ENCODE results near the gene IFNGR1. TPM values are rescaled to one million over a fixed set of nuclear protein-coding genes. Genes with fewer than 3 reads are reported as not detected.

The IFNGR1 gene
- total RNA-seq, 1 donor from 2014 or later, result 34.0 TPM

- Histone ChIP-seq H2AFZ (replicated peaks) (no peak overlapping the region), H3K36me3 (no peaks in the 10 kb centered on the region), H3K27me3 (no peaks in the 10 kb centered on the region), H3F3A (ENCODE audit: low read depth) (no peaks in the 10 kb centered on the region), H4K20me1 (ENCODE audit: low read depth) (no peaks in the 10 kb centered on the region), H3K4me1 (no peaks in the 10 kb centered on the region), H3K9ac (no peak overlapping the region), H3K4me2 (no peak overlapping the region), H3K9me3 (ENCODE audit: low read depth) (no peaks in the 10 kb centered on the region), H3K27ac (no peak overlapping the region), H3K4me3 (no peak overlapping the region), H3K79me2 (ENCODE audit: low read depth) (no peaks in the 10 kb centered on the region)
- H3K4me1 Mint-ChIP-seq, result no peaks in the 10 kb centered on the region
- H3K36me3 Mint-ChIP-seq, result no peaks in the 10 kb centered on the region
- DNase-seq (ENCODE audit: low spot score), result no peak
- H3K27ac Mint-ChIP-seq, result no peak overlapping the region
- no peak overlapping the region for H3K4me3 Mint-ChIP-seq
- peaks cover 3% of the 10 kb centered on the region for H3K27me3 Mint-ChIP-seq (ENCODE audit: insufficient read depth, low read depth)
- peaks cover 3% of the 10 kb centered on the region for H3K9me3 Mint-ChIP-seq
- TF ChIP-seq CTCF (IDR thresholded peaks at IDR 0.05) (no peak), EZH2 (IDR thresholded peaks at IDR 0.05) (no peak), EZH2phosphoT487 (IDR thresholded peaks at IDR 0.05) (no peak)
These were observed 63.4 kb downstream of the IFNGR1 start for GRCh38 chr6:137155830-137156229.

- Mint-ChIP-seq H3K4me1 (no peaks in the 10 kb centered on the region), H3K4me3 (no peak overlapping the region), H3K27ac (no peak overlapping the region), H3K9me3 (peaks cover 3% of the 10 kb centered on the region), H3K27me3 (ENCODE audit: insufficient read depth, low read depth) (no peaks in the 10 kb centered on the region), H3K36me3 (no peaks in the 10 kb centered on the region)
- no peak overlapping the region for H2AFZ ChIP-seq (replicated peaks)
- no peaks in the 10 kb centered on the region for H3F3A ChIP-seq (ENCODE audit: low read depth)
- no peaks in the 10 kb centered on the region for H3K27me3 ChIP-seq
- TF ChIP-seq CTCF (IDR thresholded peaks at IDR 0.05) (no peak), EZH2phosphoT487 (IDR thresholded peaks at IDR 0.05) (no peak), EZH2 (IDR thresholded peaks at IDR 0.05) (no peak)
- no peaks in the 10 kb centered on the region for H3K9me3 ChIP-seq (ENCODE audit: low read depth)
- no peaks in the 10 kb centered on the region for H3K4me1 ChIP-seq
- no peak for DNase-seq (ENCODE audit: low spot score)
- H3K4me3 ChIP-seq, result no peak overlapping the region
- no peaks in the 10 kb centered on the region for H3K79me2 ChIP-seq (ENCODE audit: low read depth)
- no peak overlapping the region for H3K4me2 ChIP-seq
- no peaks in the 10 kb centered on the region for H4K20me1 ChIP-seq (ENCODE audit: low read depth)
- no peaks in the 10 kb centered on the region for H3K36me3 ChIP-seq
- no peak overlapping the region for H3K9ac ChIP-seq
- H3K27ac ChIP-seq, result no peak overlapping the region
These were observed 69.1 kb downstream of the IFNGR1 start for GRCh38 chr6:137150072-137150471.

GRCh38 chr6:137149035-137149393 is 70.2 kb downstream of the IFNGR1 start:
- no peak for TF ChIP-seq EZH2phosphoT487 (IDR thresholded peaks at IDR 0.05)
- TF ChIP-seq CTCF (IDR thresholded peaks at IDR 0.05), result no peak
- no peak for TF ChIP-seq EZH2 (IDR thresholded peaks at IDR 0.05)
- no peaks in the 10 kb centered on the region for H3K36me3 Mint-ChIP-seq

More at GRCh38 chr6:137149035-137149393, 70.2 kb downstream of the IFNGR1 start:
- H3K4me2 ChIP-seq, result no peak overlapping the region
- H3K27ac ChIP-seq, result no peak overlapping the region
- DNase-seq (ENCODE audit: low spot score), result no peak
- H3F3A ChIP-seq (ENCODE audit: low read depth), result no peaks in the 10 kb centered on the region
- H3K27me3 ChIP-seq, result no peaks in the 10 kb centered on the region
- H3K4me3 ChIP-seq, result no peak overlapping the region
- H3K4me1 ChIP-seq, result no peaks in the 10 kb centered on the region
- peaks cover 3% of the 10 kb centered on the region for H3K9me3 Mint-ChIP-seq
- no peaks in the 10 kb centered on the region for H3K4me1 Mint-ChIP-seq
- no peaks in the 10 kb centered on the region for H3K36me3 ChIP-seq
- H2AFZ ChIP-seq (replicated peaks), result no peak overlapping the region
- no peaks in the 10 kb centered on the region for H4K20me1 ChIP-seq (ENCODE audit: low read depth)
- no peak overlapping the region for H3K4me3 Mint-ChIP-seq
- no peak overlapping the region for H3K27ac Mint-ChIP-seq
- no peaks in the 10 kb centered on the region for H3K9me3 ChIP-seq (ENCODE audit: low read depth)
- H3K27me3 Mint-ChIP-seq (ENCODE audit: insufficient read depth, low read depth), result no peaks in the 10 kb centered on the region
- H3K79me2 ChIP-seq (ENCODE audit: low read depth), result no peaks in the 10 kb centered on the region
- H3K9ac ChIP-seq, result no peak overlapping the region

All from neural progenitor cell (in vitro differentiated cells).